K562 (cell line): ENCODE data around the gene GOSR1. TPM values are rescaled to one million over a fixed set of nuclear protein-coding genes. Genes with fewer than 3 reads are reported as not detected.

Experiments
- CBX5 ChIP-seq: IDR thresholded peaks from 2 replicates; pipeline ENCODE4 v1.6.1; 2014; ENCODE audit warnings: low read depth, borderline replicate concordance
- CEBPG ChIP-seq, 3 experiments: fragments of 200-800 bp in 1 of 3; sonication (Bioruptor generic) in 1 of 3; sonication (generic) in 1 of 3; formaldehyde crosslinking in 1 of 3; IDR thresholded peaks in 2 of 3; conservative IDR thresholded peaks in 1 of 3; 2 replicates each; pipeline versions ENCODE4 v1.6.1 to v1.8.0; 2016 to 2022; ENCODE audit warnings: missing compliant biosample characterization in 2 of 3, missing genetic modification characterization in 2 of 3, mild to moderate bottlenecking in 1 of 3, missing genetic modification reagents in 1 of 3
- CHAMP1 ChIP-seq: fragments of 450-650 bp; IDR thresholded peaks from 2 replicates; pipeline ENCODE4 v1.6.1; 2016; ENCODE audit warnings: mild to moderate bottlenecking
- ETV5 ChIP-seq: sonication (generic); formaldehyde crosslinking; IDR thresholded peaks from 2 replicates; pipeline ENCODE4 v1.4.0; 2020; ENCODE audit warnings: low read depth, mild to moderate bottlenecking, missing genetic modification reagents
- FOXK2 ChIP-seq, 2 experiments: fragments of 450-650 bp; IDR thresholded peaks in 1 of 2; conservative IDR thresholded peaks in 1 of 2; 2 replicates each; pipeline ENCODE4 v1.6.1; 2016; ENCODE audit warnings: low read depth in 2 of 2, mild to moderate bottlenecking in 1 of 2
- HNRNPH1 ChIP-seq: fragments of 200-400 bp; formaldehyde crosslinking; optimal IDR thresholded peaks from 2 replicates; pipeline ENCODE3; 2017; ENCODE audit warnings: low read depth, mild to moderate bottlenecking, low read length, moderate library complexity
- JUN ChIP-seq, 2 experiments: sonication (generic) in 1 of 2; formaldehyde crosslinking in 1 of 2; IDR thresholded peaks; 2 replicates each; pipeline versions ENCODE4 v1.6.1 to v1.8.0; 2012 to 2022; ENCODE audit warnings: borderline replicate concordance in 2 of 2, mild to moderate bottlenecking in 2 of 2, improper control_type of control experiment in 1 of 2, low read depth in 1 of 2, low read length in 1 of 2, missing genetic modification reagents in 1 of 2
- MAFK ChIP-seq: IDR thresholded peaks from 2 replicates; pipeline ENCODE4 v1.6.1; 2011; ENCODE audit warnings: low read length, improper control_type of control experiment
- NRF1 ChIP-seq, 2 experiments: fragments of 450-650 bp; IDR thresholded peaks in 1 of 2; conservative IDR thresholded peaks in 1 of 2; 2 replicates each; pipeline ENCODE4 v1.6.1; 2014; ENCODE audit warnings: mild to moderate bottlenecking in 2 of 2
- POLR2A ChIP-seq: fragments of 450-650 bp; conservative IDR thresholded peaks from 2 replicates; pipeline ENCODE4 v1.6.1; 2016
- SP2 ChIP-seq: IDR thresholded peaks from 2 replicates; pipeline ENCODE4 v1.6.1; 2011; ENCODE audit warnings: mild to moderate bottlenecking, low read depth, low read length, moderate library complexity; ENCODE audit not compliant: poor library complexity, severe bottlenecking; ENCODE audit errors: extremely low read depth
- TEAD2 ChIP-seq: fragments of 450-650 bp; IDR thresholded peaks from 2 replicates; pipeline ENCODE4 v1.6.1; 2016; ENCODE audit warnings: missing genetic modification characterization, control low read depth, missing compliant biosample characterization
- ZFP30 ChIP-seq: fragments of 250-450 bp; sonication (Bioruptor Pico); IDR thresholded peaks from 2 replicates; pipeline ENCODE4 v1.8.0; 2022; ENCODE audit warnings: moderate library complexity, mild to moderate bottlenecking, inconsistent platforms, borderline replicate concordance
- ZNF140 ChIP-seq: fragments of 250-450 bp; sonication (Bioruptor Pico); IDR thresholded peaks from 2 replicates; pipeline ENCODE4 v1.8.0; 2021; ENCODE audit warnings: moderate library complexity, mild to moderate bottlenecking, inconsistent platforms
- ZNF583 ChIP-seq: fragments of 250-450 bp; sonication (Bioruptor Pico); IDR thresholded peaks from 2 replicates; pipeline ENCODE4 v1.4.0; 2020
- polyA plus RNA-seq, 8 experiments: library from polyadenylated mRNA; depleted of rRNA in 4 of 8; stranded (reverse) in 5 of 8; unstranded in 3 of 8; fragments of >200 nt; fragmentation: Nextera tagmentation in 2 of 8; fragmentation: Illumina TruSeq in 1 of 8; extraction: Ambion mirVana in 2 of 8; extraction: Trizol in 1 of 8; gene quantifications; 2 replicates each; pipeline versions ENCODE4 v1.2.1 to v1.2.3, GENCODE V29; 2011 to 2014; ENCODE audit warnings: inconsistent platforms in 1 of 8, missing spikeins in 1 of 8
- total RNA-seq, 7 experiments: library from RNA; depleted of rRNA in 6 of 7; stranded (reverse); fragments of >200 nt in 6 of 7; fragmentation: Illumina TruSeq in 2 of 7; extraction: Trizol in 2 of 7; gene quantifications; 2 replicates each; pipeline versions ENCODE4 v1.2.1 to v1.2.3, GENCODE V29; 2011 to 2021; ENCODE audit warnings: low replicate concordance in 1 of 7
- TF ChIP-seq, protein P1 (sequence below): fragments of 450-650 bp; IDR thresholded peaks from 2 replicates; pipeline ENCODE4 v1.7.0; 2016; ENCODE audit warnings: borderline replicate concordance
- TF ChIP-seq, protein P2 (sequence below), 2 experiments: fragments of 450-650 bp; IDR thresholded peaks; 2 replicates each; pipeline ENCODE4 v1.6.1; 2018; ENCODE audit warnings: mild to moderate bottlenecking in 2 of 2, low read depth in 1 of 2; ENCODE audit not compliant: partially characterized antibody in 2 of 2

GOSR1 gene
- total and polyA plus RNA-seq, 9 of the 15 experiments (the other 6 are each of a cell fraction or from before 2014, with no cell fraction given): 17.6 to 95.5 (median 33.3) TPM

GRCh38 chr17:30534938-30535921 is 58.0 kb downstream of the GOSR1 start (continued):
- TF ChIP-seq CHAMP1: no peak
- no peak for TF ChIP-seq SP2
- TF ChIP-seq CEBPG (CRISPR knock-in tag; IDR thresholded peaks at IDR 0.05): no peak
- TF ChIP-seq CEBPG (tag; conservative IDR thresholded peaks at IDR 0.05 in 1 of 2, IDR thresholded peaks at IDR 0.05 in 1 of 2): no peak
- TF ChIP-seq ZNF583 (CRISPR knock-in tag): no peak
- no peak for TF ChIP-seq JUN (IDR thresholded peaks at IDR 0.05; ENCODE audit: borderline replicate concordance, low read depth, low read length)
- TF ChIP-seq JUN (CRISPR knock-in tag; IDR thresholded peaks at IDR 0.05; ENCODE audit: borderline replicate concordance): no peak
- TF ChIP-seq TEAD2 (tag): no peak
- TF ChIP-seq FOXK2 (conservative IDR thresholded peaks at IDR 0.05 in 1 of 2, IDR thresholded peaks at IDR 0.05 in 1 of 2; ENCODE audit: low read depth in 2 of 2): no peak
- TF ChIP-seq HNRNPH1: no peak
- no peak for TF ChIP-seq CBX5
- TF ChIP-seq POLR2A: no peak
- no peak for TF ChIP-seq ZNF140
- TF ChIP-seq, protein P1, sequence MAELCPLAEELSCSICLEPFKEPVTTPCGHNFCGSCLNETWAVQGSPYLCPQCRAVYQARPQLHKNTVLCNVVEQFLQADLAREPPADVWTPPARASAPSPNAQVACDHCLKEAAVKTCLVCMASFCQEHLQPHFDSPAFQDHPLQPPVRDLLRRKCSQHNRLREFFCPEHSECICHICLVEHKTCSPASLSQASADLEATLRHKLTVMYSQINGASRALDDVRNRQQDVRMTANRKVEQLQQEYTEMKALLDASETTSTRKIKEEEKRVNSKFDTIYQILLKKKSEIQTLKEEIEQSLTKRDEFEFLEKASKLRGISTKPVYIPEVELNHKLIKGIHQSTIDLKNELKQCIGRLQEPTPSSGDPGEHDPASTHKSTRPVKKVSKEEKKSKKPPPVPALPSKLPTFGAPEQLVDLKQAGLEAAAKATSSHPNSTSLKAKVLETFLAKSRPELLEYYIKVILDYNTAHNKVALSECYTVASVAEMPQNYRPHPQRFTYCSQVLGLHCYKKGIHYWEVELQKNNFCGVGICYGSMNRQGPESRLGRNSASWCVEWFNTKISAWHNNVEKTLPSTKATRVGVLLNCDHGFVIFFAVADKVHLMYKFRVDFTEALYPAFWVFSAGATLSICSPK: no peak
- TF ChIP-seq, protein P2, sequence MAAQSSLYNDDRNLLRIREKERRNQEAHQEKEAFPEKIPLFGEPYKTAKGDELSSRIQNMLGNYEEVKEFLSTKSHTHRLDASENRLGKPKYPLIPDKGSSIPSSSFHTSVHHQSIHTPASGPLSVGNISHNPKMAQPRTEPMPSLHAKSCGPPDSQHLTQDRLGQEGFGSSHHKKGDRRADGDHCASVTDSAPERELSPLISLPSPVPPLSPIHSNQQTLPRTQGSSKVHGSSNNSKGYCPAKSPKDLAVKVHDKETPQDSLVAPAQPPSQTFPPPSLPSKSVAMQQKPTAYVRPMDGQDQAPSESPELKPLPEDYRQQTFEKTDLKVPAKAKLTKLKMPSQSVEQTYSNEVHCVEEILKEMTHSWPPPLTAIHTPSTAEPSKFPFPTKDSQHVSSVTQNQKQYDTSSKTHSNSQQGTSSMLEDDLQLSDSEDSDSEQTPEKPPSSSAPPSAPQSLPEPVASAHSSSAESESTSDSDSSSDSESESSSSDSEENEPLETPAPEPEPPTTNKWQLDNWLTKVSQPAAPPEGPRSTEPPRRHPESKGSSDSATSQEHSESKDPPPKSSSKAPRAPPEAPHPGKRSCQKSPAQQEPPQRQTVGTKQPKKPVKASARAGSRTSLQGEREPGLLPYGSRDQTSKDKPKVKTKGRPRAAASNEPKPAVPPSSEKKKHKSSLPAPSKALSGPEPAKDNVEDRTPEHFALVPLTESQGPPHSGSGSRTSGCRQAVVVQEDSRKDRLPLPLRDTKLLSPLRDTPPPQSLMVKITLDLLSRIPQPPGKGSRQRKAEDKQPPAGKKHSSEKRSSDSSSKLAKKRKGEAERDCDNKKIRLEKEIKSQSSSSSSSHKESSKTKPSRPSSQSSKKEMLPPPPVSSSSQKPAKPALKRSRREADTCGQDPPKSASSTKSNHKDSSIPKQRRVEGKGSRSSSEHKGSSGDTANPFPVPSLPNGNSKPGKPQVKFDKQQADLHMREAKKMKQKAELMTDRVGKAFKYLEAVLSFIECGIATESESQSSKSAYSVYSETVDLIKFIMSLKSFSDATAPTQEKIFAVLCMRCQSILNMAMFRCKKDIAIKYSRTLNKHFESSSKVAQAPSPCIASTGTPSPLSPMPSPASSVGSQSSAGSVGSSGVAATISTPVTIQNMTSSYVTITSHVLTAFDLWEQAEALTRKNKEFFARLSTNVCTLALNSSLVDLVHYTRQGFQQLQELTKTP (IDR thresholded peaks at IDR 0.05; ENCODE audit: low read depth in 1 of 2, partially characterized antibody in 2 of 2): peak in 1 of 2 experiments; percentile 87
- TF ChIP-seq ETV5 (CRISPR knock-in tag): no peak
- no peak for TF ChIP-seq MAFK
- TF ChIP-seq ZFP30: no peak
- no peak for TF ChIP-seq NRF1 (conservative IDR thresholded peaks at IDR 0.05 in 1 of 2, IDR thresholded peaks at IDR 0.05 in 1 of 2)
